HEK293 (cell line): Measurements from ENCODE around the gene GLT8D2.

ENCODE experiments used
- CTCF ChIA-PET: fragments of 350-600 bp; formaldehyde crosslinking; extraction: SDS; loops from one replicate; lab custom pipeline; 2021; ENCODE audit warnings: antibody characterized with exemption; lab: Yijun Ruan, JAX
- POLR2A ChIA-PET: fragments of 300-600 bp; formaldehyde crosslinking; extraction: SDS; loops from one replicate; lab custom pipeline; 2020; ENCODE audit warnings: antibody characterized with exemption, inconsistent platforms; lab: Yijun Ruan, JAX
- H3K27ac ChIP-seq: fragments of 200-500 bp; sonication (Bioruptor generic); 2 replicates; pipeline ENCODE4 v1.5.1; 2014; ENCODE audit warnings: low read depth, low read length, control low read depth, inconsistent platforms; ENCODE audit errors: extremely low read depth
- H3K36me3 ChIP-seq, 2 experiments: fragments of 200-500 bp in 1 of 2; sonication (Bioruptor generic) in 1 of 2; 1 replicate in 1 of 2; 2 replicates in 1 of 2; pipeline ENCODE4 v1.5.1; 2014 to 2017; ENCODE audit warnings: inconsistent platforms in 2 of 2, low read length in 2 of 2; ENCODE audit not compliant: control insufficient read depth in 2 of 2, insufficient read depth in 1 of 2
- H3K4me1 ChIP-seq: fragments of 200-500 bp; sonication (Bioruptor generic); 2 replicates; pipeline ENCODE4 v1.5.1; 2014; ENCODE audit warnings: mild to moderate bottlenecking, low read length, inconsistent platforms; ENCODE audit not compliant: control insufficient read depth, insufficient read depth
- H3K4me3 ChIP-seq: 2 replicates; pipeline ENCODE4 v1.5.1; 2011; ENCODE audit warnings: low read depth, mild to moderate bottlenecking, control low read depth, low read length, moderate library complexity
- H3K9me3 ChIP-seq: fragments of 200-500 bp; sonication (Bioruptor generic); 2 replicates; pipeline ENCODE4 v1.5.1; 2014; ENCODE audit warnings: low read depth, low read length, inconsistent platforms; ENCODE audit not compliant: control insufficient read depth, insufficient read depth
- EGR2 ChIP-seq: fragments of 450-650 bp; formaldehyde crosslinking; IDR thresholded peaks from 2 replicates; pipeline ENCODE4 v1.5.1; 2016; ENCODE audit warnings: low read depth, missing biosample characterization, missing genetic modification characterization
- HOXC10 ChIP-seq: sonication (generic); formaldehyde crosslinking; IDR thresholded peaks from 2 replicates; pipeline ENCODE4 v1.8.1; 2023; ENCODE audit warnings: mild to moderate bottlenecking, missing genetic modification reagents
- KLF16 ChIP-seq: fragments of 450-650 bp; formaldehyde crosslinking; IDR thresholded peaks from 2 replicates; pipeline ENCODE4 v1.5.1; 2017; ENCODE audit warnings: missing biosample characterization, missing genetic modification characterization
- PRDM1 ChIP-seq: fragments of 450-650 bp; formaldehyde crosslinking; IDR thresholded peaks from 2 replicates; pipeline ENCODE4; 2016; ENCODE audit warnings: missing biosample characterization, missing genetic modification characterization
- SP3 ChIP-seq: fragments of 450-650 bp; formaldehyde crosslinking; IDR thresholded peaks from 2 replicates; pipeline ENCODE4 v1.5.1; 2016; ENCODE audit warnings: missing biosample characterization, missing genetic modification characterization
- YY2 ChIP-seq: fragments of 450-650 bp; formaldehyde crosslinking; IDR thresholded peaks from 2 replicates; pipeline ENCODE4 v1.5.1; 2016; ENCODE audit warnings: missing biosample characterization, missing genetic modification characterization
- ZBTB7A ChIP-seq: fragments of 450-650 bp; formaldehyde crosslinking; IDR thresholded peaks from 2 replicates; pipeline ENCODE4 v1.5.1; 2016; ENCODE audit warnings: low read depth, missing biosample characterization, missing genetic modification characterization
- ZBTB8A ChIP-seq: fragments of 450-650 bp; formaldehyde crosslinking; IDR thresholded peaks from 2 replicates; pipeline ENCODE4 v1.5.1; 2016; ENCODE audit warnings: missing biosample characterization, missing genetic modification characterization
- ZEB2 ChIP-seq: fragments of 450-650 bp; formaldehyde crosslinking; IDR thresholded peaks from 2 replicates; pipeline ENCODE4 v1.5.1; 2016; ENCODE audit warnings: missing biosample characterization, missing genetic modification characterization
- ZNF114 ChIP-seq: fragments of 450-650 bp; formaldehyde crosslinking; IDR thresholded peaks from 2 replicates; pipeline ENCODE4 v1.5.0; 2017; ENCODE audit warnings: missing biosample characterization, missing genetic modification characterization
- ZNF121 ChIP-seq: fragments of 450-650 bp; formaldehyde crosslinking; IDR thresholded peaks from 2 replicates; pipeline ENCODE4 v1.5.1; 2016; ENCODE audit warnings: missing biosample characterization, missing genetic modification characterization
- ZNF146 ChIP-seq: fragments of 450-650 bp; formaldehyde crosslinking; IDR thresholded peaks from 2 replicates; pipeline ENCODE4 v1.5.1; 2016; ENCODE audit warnings: missing biosample characterization, missing genetic modification characterization
- ZNF184 ChIP-seq: fragments of 450-650 bp; IDR thresholded peaks from 2 replicates; pipeline ENCODE4 v1.5.1; 2018; ENCODE audit warnings: missing biosample characterization, mild to moderate bottlenecking, missing genetic modification characterization
- ZNF211 ChIP-seq: fragments of 450-650 bp; formaldehyde crosslinking; IDR thresholded peaks from 2 replicates; pipeline ENCODE4 v1.5.1; 2016; ENCODE audit warnings: low read depth, missing biosample characterization, missing genetic modification characterization
- ZNF394 ChIP-seq: fragments of 450-650 bp; formaldehyde crosslinking; IDR thresholded peaks from 2 replicates; pipeline ENCODE4 v1.5.1; 2016; ENCODE audit warnings: missing biosample characterization, missing genetic modification characterization, mild to moderate bottlenecking, moderate library complexity, borderline replicate concordance
- ZNF404 ChIP-seq: fragments of 450-650 bp; formaldehyde crosslinking; IDR thresholded peaks from 2 replicates; pipeline ENCODE4 v1.5.1; 2017; ENCODE audit warnings: missing biosample characterization, missing genetic modification characterization
- ZNF501 ChIP-seq: fragments of 450-650 bp; formaldehyde crosslinking; IDR thresholded peaks from 2 replicates; pipeline ENCODE4 v1.5.1; 2016; ENCODE audit warnings: missing biosample characterization, missing genetic modification characterization
- ZNF529 ChIP-seq: fragments of 450-650 bp; formaldehyde crosslinking; IDR thresholded peaks from 2 replicates; pipeline ENCODE4 v1.5.1; 2017; ENCODE audit warnings: missing genetic modification characterization, missing biosample characterization; ENCODE audit not compliant: insufficient replicate concordance
- ZNF629 ChIP-seq: fragments of 450-650 bp; formaldehyde crosslinking; IDR thresholded peaks from 2 replicates; pipeline ENCODE4 v1.5.1; 2017; ENCODE audit warnings: missing biosample characterization, missing genetic modification characterization
- ZNF670 ChIP-seq: fragments of 450-650 bp; formaldehyde crosslinking; IDR thresholded peaks from 2 replicates; pipeline ENCODE4 v1.5.1; 2016; ENCODE audit warnings: missing biosample characterization, missing genetic modification characterization, low read depth
- ZNF677 ChIP-seq: fragments of 450-650 bp; IDR thresholded peaks from 2 replicates; pipeline ENCODE4 v1.5.0; 2018; ENCODE audit warnings: missing biosample characterization, mild to moderate bottlenecking, missing genetic modification characterization, moderate library complexity
- ZNF707 ChIP-seq: fragments of 450-650 bp; formaldehyde crosslinking; IDR thresholded peaks from 2 replicates; pipeline ENCODE4 v1.5.1; 2016; ENCODE audit warnings: missing biosample characterization, missing genetic modification characterization
- ZNF768 ChIP-seq: fragments of 450-650 bp; formaldehyde crosslinking; IDR thresholded peaks from 2 replicates; pipeline ENCODE4 v1.5.1; 2018; ENCODE audit warnings: missing biosample characterization, mild to moderate bottlenecking, missing genetic modification characterization
- ZNF791 ChIP-seq: fragments of 450-650 bp; formaldehyde crosslinking; IDR thresholded peaks from 2 replicates; pipeline ENCODE4 v1.5.1; 2016; ENCODE audit warnings: missing biosample characterization, missing genetic modification characterization
- ZNF837 ChIP-seq: fragments of 450-650 bp; formaldehyde crosslinking; IDR thresholded peaks from 2 replicates; pipeline ENCODE4 v1.5.1; 2016; ENCODE audit warnings: missing biosample characterization, missing genetic modification characterization
- TF ChIP-seq, protein P1 (sequence below): fragments of 450-650 bp; formaldehyde crosslinking; conservative IDR thresholded peaks from 2 replicates; pipeline ENCODE4 v1.5.1; 2016; ENCODE audit warnings: low read depth, missing biosample characterization, missing genetic modification characterization
- TF ChIP-seq, protein P2 (sequence below): fragments of 450-650 bp; formaldehyde crosslinking; IDR thresholded peaks from 2 replicates; pipeline ENCODE4 v1.5.1; 2016; ENCODE audit warnings: missing biosample characterization, missing genetic modification characterization, low read depth
- TF ChIP-seq, protein P3 (sequence below): fragments of 450-650 bp; formaldehyde crosslinking; IDR thresholded peaks from 2 replicates; pipeline ENCODE4 v1.5.0; 2017; ENCODE audit warnings: missing biosample characterization, missing genetic modification characterization, borderline replicate concordance
- TF ChIP-seq, protein P4 (sequence below): fragments of 450-650 bp; formaldehyde crosslinking; IDR thresholded peaks from 2 replicates; pipeline ENCODE4 v1.5.1; 2016; ENCODE audit warnings: missing biosample characterization, missing genetic modification characterization

GLT8D2 gene

DNA sequence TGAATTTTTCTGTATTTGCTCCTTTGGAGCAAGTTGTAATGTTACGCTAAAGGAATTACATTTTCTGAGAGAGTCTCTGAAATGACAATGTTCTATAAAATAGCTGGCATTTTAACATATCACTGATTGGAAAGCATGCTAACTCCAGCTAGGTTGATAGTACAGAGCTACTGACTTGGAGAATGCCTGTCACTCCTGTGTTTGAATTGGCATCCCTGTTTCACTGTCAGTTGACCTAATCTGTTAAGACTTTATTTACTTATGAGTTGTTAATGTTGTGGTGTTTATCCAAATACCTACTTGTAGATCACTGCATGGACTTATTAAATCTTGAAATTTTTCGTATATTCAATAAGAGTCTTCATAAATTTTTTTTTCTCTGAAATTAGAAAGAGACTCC is 48.0 kb upstream of the GLT8D2 start:
- ChIA-PET CTCF (interaction anchor here (0.6 to 5.5 kb wide), 4 partner anchors 12 to 209 kb away, joined by 3 to 36 read pairs (median 4); no protein-coding TSS in a partner anchor), POLR2A (interaction anchor here (0.6 kb wide), 1 partner anchor 130 kb away, joined by 3 read pairs; no protein-coding TSS in a partner anchor)
- peaks cover 41 to 78% of the 10 kb centered on the region in 2 experiments for H3K36me3 ChIP-seq

DNA sequence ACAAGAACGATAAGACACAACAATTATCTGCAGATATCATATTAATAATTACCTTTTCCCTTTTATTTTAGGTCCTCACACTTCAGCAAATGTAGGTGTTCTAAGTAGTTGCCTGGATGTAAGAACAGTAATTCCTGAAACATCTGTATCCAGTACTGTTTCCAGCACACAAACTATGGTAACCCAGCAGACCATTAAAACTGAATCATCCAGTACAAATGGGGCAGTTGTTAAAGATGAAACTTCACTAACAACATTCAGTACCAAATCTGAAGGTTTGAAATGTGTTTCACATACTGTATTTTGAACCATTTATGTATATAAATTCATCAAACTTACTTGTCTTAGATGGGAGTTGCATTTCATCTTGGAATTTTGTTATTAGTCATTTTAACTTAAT is 45.3 kb upstream of the GLT8D2 start:
- H3K4me1 ChIP-seq = no peaks in the 10 kb centered on the region
- ChIA-PET POLR2A (no interaction called here), CTCF (interaction anchor here (1.5 kb wide), 1 partner anchor 14 kb away, joined by 5 read pairs; no protein-coding TSS in a partner anchor)
- H3K4me3 ChIP-seq = no peak overlapping the region
- no peak overlapping the region for H3K27ac ChIP-seq
- H3K9me3 ChIP-seq = no peaks in the 10 kb centered on the region
- peaks cover 34 to 65% of the 10 kb centered on the region in 2 experiments for H3K36me3 ChIP-seq
- TF ChIP-seq KLF16 (no peak), ZNF394 (tag by site-specific recombination) (no peak), ZNF121 (no peak), ZNF146 (tag by site-specific recombination) (no peak), ZBTB8A (no peak), ZNF114 (tag by site-specific recombination) (no peak), HOXC10 (no peak), ZNF211 (tag by site-specific recombination) (no peak), ZNF791 (tag by site-specific recombination) (no peak), EGR2 (tag by site-specific recombination) (no peak)
- TF ChIP-seq, protein P1, sequence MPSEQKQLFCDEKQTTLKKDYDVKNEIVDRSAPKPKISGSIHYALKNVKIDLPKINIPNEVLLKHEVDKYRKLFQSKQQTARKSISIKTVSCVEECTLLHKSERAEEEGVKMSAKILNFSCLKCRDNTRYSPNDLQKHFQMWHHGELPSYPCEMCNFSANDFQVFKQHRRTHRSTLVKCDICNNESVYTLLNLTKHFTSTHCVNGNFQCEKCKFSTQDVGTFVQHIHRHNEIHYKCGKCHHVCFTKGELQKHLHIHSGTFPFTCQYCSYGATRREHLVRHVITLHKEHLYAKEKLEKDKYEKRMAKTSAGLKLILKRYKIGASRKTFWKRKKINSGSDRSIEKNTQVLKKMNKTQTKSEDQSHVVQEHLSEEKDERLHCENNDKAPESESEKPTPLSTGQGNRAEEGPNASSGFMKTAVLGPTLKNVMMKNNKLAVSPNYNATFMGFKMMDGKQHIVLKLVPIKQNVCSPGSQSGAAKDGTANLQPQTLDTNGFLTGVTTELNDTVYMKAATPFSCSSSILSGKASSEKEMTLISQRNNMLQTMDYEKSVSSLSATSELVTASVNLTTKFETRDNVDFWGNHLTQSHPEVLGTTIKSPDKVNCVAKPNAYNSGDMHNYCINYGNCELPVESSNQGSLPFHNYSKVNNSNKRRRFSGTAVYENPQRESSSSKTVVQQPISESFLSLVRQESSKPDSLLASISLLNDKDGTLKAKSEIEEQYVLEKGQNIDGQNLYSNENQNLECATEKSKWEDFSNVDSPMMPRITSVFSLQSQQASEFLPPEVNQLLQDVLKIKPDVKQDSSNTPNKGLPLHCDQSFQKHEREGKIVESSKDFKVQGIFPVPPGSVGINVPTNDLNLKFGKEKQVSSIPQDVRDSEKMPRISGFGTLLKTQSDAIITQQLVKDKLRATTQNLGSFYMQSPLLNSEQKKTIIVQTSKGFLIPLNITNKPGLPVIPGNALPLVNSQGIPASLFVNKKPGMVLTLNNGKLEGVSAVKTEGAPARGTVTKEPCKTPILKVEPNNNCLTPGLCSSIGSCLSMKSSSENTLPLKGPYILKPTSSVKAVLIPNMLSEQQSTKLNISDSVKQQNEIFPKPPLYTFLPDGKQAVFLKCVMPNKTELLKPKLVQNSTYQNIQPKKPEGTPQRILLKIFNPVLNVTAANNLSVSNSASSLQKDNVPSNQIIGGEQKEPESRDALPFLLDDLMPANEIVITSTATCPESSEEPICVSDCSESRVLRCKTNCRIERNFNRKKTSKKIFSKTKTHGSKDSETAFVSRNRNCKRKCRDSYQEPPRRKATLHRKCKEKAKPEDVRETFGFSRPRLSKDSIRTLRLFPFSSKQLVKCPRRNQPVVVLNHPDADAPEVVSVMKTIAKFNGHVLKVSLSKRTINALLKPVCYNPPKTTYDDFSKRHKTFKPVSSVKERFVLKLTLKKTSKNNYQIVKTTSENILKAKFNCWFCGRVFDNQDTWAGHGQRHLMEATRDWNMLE = no peak
- TF ChIP-seq, protein P2, sequence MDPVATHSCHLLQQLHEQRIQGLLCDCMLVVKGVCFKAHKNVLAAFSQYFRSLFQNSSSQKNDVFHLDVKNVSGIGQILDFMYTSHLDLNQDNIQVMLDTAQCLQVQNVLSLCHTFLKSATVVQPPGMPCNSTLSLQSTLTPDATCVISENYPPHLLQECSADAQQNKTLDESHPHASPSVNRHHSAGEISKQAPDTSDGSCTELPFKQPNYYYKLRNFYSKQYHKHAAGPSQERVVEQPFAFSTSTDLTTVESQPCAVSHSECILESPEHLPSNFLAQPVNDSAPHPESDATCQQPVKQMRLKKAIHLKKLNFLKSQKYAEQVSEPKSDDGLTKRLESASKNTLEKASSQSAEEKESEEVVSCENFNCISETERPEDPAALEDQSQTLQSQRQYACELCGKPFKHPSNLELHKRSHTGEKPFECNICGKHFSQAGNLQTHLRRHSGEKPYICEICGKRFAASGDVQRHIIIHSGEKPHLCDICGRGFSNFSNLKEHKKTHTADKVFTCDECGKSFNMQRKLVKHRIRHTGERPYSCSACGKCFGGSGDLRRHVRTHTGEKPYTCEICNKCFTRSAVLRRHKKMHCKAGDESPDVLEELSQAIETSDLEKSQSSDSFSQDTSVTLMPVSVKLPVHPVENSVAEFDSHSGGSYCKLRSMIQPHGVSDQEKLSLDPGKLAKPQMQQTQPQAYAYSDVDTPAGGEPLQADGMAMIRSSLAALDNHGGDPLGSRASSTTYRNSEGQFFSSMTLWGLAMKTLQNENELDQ (tag by site-specific recombination) = no peak

More for the DNA sequence above, 48.0 kb upstream of the GLT8D2 start:
- Histone ChIP-seq H3K4me1 (no peaks in the 10 kb centered on the region), H3K4me3 (no peak overlapping the region), H3K27ac (no peak overlapping the region), H3K9me3 (no peaks in the 10 kb centered on the region)
- TF ChIP-seq ZNF629 (tag by site-specific recombination) (no peak), SP3 (tag by site-specific recombination) (no peak), ZNF677 (tag by site-specific recombination) (no peak), PRDM1 (tag by site-specific recombination) (no peak), ZNF837 (tag by site-specific recombination) (no peak), ZNF529 (tag by site-specific recombination) (no peak), ZNF670 (tag by site-specific recombination) (no peak), ZBTB7A (tag by site-specific recombination) (no peak), ZNF768 (no peak), ZNF501 (tag by site-specific recombination) (no peak), YY2 (tag by site-specific recombination) (no peak), ZNF184 (tag by site-specific recombination) (no peak), ZNF707 (tag by site-specific recombination) (no peak), ZNF404 (tag by site-specific recombination) (no peak), ZEB2 (no peak)
- TF ChIP-seq, protein P3, sequence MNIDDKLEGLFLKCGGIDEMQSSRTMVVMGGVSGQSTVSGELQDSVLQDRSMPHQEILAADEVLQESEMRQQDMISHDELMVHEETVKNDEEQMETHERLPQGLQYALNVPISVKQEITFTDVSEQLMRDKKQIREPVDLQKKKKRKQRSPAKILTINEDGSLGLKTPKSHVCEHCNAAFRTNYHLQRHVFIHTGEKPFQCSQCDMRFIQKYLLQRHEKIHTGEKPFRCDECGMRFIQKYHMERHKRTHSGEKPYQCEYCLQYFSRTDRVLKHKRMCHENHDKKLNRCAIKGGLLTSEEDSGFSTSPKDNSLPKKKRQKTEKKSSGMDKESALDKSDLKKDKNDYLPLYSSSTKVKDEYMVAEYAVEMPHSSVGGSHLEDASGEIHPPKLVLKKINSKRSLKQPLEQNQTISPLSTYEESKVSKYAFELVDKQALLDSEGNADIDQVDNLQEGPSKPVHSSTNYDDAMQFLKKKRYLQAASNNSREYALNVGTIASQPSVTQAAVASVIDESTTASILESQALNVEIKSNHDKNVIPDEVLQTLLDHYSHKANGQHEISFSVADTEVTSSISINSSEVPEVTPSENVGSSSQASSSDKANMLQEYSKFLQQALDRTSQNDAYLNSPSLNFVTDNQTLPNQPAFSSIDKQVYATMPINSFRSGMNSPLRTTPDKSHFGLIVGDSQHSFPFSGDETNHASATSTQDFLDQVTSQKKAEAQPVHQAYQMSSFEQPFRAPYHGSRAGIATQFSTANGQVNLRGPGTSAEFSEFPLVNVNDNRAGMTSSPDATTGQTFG (tag by site-specific recombination) = no peak
- TF ChIP-seq, protein P4, sequence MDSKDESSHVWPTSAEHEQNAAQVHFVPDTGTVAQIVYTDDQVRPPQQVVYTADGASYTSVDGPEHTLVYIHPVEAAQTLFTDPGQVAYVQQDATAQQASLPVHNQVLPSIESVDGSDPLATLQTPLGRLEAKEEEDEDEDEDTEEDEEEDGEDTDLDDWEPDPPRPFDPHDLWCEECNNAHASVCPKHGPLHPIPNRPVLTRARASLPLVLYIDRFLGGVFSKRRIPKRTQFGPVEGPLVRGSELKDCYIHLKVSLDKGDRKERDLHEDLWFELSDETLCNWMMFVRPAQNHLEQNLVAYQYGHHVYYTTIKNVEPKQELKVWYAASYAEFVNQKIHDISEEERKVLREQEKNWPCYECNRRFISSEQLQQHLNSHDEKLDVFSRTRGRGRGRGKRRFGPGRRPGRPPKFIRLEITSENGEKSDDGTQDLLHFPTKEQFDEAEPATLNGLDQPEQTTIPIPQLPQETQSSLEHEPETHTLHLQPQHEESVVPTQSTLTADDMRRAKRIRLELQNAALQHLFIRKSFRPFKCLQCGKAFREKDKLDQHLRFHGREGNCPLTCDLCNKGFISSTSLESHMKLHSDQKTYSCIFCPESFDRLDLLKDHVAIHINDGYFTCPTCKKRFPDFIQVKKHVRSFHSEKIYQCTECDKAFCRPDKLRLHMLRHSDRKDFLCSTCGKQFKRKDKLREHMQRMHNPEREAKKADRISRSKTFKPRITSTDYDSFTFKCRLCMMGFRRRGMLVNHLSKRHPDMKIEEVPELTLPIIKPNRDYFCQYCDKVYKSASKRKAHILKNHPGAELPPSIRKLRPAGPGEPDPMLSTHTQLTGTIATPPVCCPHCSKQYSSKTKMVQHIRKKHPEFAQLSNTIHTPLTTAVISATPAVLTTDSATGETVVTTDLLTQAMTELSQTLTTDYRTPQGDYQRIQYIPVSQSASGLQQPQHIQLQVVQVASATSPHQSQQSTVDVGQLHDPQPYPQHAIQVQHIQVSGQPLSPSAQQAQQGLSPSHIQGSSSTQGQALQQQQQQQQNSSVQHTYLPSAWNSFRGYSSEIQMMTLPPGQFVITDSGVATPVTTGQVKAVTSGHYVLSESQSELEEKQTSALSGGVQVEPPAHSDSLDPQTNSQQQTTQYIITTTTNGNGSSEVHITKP (tag by site-specific recombination) = no peak
